ENCODE results near the gene AGBL1. TPM values are rescaled to one million over a fixed set of nuclear protein-coding genes. Genes with fewer than 3 reads are reported as not detected.

The AGBL1 gene
- total and polyA plus RNA-seq, 2 donors (not counting 3 experiments of a cell fraction or from before 2014, with no cell fraction given) = not detected

DNA sequence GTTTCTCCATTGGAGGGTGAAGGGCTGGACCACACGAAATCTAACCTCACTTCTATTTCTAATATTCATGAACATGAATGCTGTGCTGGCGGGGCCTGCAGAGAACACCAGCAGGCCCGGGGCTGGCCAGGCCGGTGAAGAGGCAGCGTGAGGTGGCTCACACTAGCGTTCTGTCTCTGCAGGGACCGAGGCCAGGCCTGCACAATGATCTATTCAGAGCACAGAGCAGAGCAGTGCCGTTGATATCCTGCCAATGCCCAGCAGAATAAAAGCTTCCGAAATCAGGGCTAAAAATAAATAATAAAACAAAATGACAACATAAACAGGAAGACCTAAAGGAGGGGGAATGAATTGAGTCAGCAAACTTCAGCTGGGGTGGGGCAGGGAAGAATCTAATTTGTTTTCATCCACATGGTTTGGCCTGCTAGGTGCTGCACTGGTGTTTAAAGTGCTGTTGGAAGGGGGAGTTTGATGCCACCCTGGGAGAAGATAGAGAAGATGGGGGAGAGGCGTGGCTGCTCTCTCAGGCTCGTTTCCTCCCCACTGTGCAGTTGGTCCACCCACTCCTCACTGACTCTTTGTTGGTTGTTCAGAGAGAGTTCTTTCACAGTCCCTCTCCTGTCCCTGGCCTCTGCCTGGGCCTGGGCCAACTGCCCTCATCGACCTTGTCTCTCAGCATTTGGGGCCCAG lies 837.1 kb downstream of the AGBL1 start:
- ChIA-PET CTCF (no interaction called here), POLR2A (no interaction called here)
- intact Hi-C loops (cut with micrococcal nuclease) = loop anchor here (5.0 kb wide), 1 partner anchor 1330 kb away; no protein-coding TSS in a partner anchor
- Histone ChIP-seq H2AFZ (ENCODE audit: low read depth, low read length) (no peak overlapping the region), H4K20me1 (replicated peaks; ENCODE audit: control insufficient read depth, extremely low read depth, insufficient read depth, low read length) (no peaks in the 10 kb centered on the region), H3K4me1 (ENCODE audit: control insufficient read depth, extremely low read depth, insufficient read depth, low read length) (no peaks in the 10 kb centered on the region), H3K4me2 (ENCODE audit: insufficient read depth, low read length) (no peak overlapping the region), H3K9me3 (replicated peaks; ENCODE audit: control insufficient read depth, insufficient read depth, low read length) (peaks cover 2% of the 10 kb centered on the region), H3K36me3 (ENCODE audit: control insufficient read depth in 2 of 2, extremely low read depth in 1 of 2, insufficient read depth in 2 of 2, low read length in 2 of 2) (no peaks in the 10 kb centered on the region), H3K27me3 (ENCODE audit: control insufficient read depth in 2 of 2, insufficient read depth in 2 of 2, low read length in 2 of 2) (no peaks in the 10 kb centered on the region), H3K4me3 (replicated peaks in 1 of 3; ENCODE audit: insufficient read depth in 1 of 3, low read depth in 1 of 3, low read length in 3 of 3) (no peak overlapping the region), H3K27ac (ENCODE audit: insufficient read depth, low read depth, low read length) (no peak overlapping the region), H3K9me1 (replicated peaks; ENCODE audit: control insufficient read depth, extremely low read depth, insufficient read depth, low read length) (no peaks in the 10 kb centered on the region), H3K79me2 (ENCODE audit: control insufficient read depth, insufficient read depth, low read length) (no peaks in the 10 kb centered on the region), H3K9ac (replicated peaks; ENCODE audit: extremely low read depth, insufficient read depth, low read length) (no peak overlapping the region)
- no TSS peak for BruUV-seq (replicated peaks)
- no peak for DNase-seq (ENCODE audit: low read depth, low spot score)
- no peak for TF ChIP-seq EZH2 (IDR thresholded peaks at IDR 0.05; ENCODE audit: borderline replicate concordance, low read depth, low read length, severe bottlenecking)
- TF ChIP-seq, protein P1, sequence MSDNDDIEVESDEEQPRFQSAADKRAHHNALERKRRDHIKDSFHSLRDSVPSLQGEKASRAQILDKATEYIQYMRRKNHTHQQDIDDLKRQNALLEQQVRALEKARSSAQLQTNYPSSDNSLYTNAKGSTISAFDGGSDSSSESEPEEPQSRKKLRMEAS (IDR thresholded peaks at IDR 0.05; ENCODE audit: insufficient read depth, insufficient read length) = no peak
- TF ChIP-seq, protein P2, sequence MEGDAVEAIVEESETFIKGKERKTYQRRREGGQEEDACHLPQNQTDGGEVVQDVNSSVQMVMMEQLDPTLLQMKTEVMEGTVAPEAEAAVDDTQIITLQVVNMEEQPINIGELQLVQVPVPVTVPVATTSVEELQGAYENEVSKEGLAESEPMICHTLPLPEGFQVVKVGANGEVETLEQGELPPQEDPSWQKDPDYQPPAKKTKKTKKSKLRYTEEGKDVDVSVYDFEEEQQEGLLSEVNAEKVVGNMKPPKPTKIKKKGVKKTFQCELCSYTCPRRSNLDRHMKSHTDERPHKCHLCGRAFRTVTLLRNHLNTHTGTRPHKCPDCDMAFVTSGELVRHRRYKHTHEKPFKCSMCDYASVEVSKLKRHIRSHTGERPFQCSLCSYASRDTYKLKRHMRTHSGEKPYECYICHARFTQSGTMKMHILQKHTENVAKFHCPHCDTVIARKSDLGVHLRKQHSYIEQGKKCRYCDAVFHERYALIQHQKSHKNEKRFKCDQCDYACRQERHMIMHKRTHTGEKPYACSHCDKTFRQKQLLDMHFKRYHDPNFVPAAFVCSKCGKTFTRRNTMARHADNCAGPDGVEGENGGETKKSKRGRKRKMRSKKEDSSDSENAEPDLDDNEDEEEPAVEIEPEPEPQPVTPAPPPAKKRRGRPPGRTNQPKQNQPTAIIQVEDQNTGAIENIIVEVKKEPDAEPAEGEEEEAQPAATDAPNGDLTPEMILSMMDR (IDR thresholded peaks at IDR 0.05; ENCODE audit: extremely low read depth in 1 of 2, insufficient read depth in 1 of 2, low read depth in 1 of 2, low read length in 2 of 2) = no peak
- no peak for TF ChIP-seq POLR2A (IDR thresholded peaks at IDR 0.05; ENCODE audit: low read depth, low read length)
- TF ChIP-seq GATA2 (IDR thresholded peaks at IDR 0.05; ENCODE audit: insufficient read depth, insufficient read length, low read depth, low read length) = no peak
- TF ChIP-seq FOS (IDR thresholded peaks at IDR 0.05; ENCODE audit: borderline replicate concordance, insufficient read depth, low read length) = no peak
- TF ChIP-seq POLR2AphosphoS5 (IDR thresholded peaks at IDR 0.05; ENCODE audit: insufficient read depth, low read depth, low read length) = no peak
- TF ChIP-seq MYC (IDR thresholded peaks at IDR 0.05; ENCODE audit: low read depth, low read length) = no peak
- no peak for TF ChIP-seq JUN (IDR thresholded peaks at IDR 0.05; ENCODE audit: borderline replicate concordance, insufficient read depth, insufficient read length, low read depth)
- FAIRE-seq = no peak
- dilution Hi-C loops (cut with MboI; ENCODE audit: extremely low pct_ligation_motif_present, low sequenced_read_pairs) = no loop called here

Data from endothelial cell of umbilical vein (primary cell).